ENCODE results near the gene ZBED2. TPM values are rescaled to one million over a fixed set of nuclear protein-coding genes. Genes with fewer than 3 reads are reported as not detected.
"Not testable (repeated sequence)": the region's sequence is repeated elsewhere in the genome, so short reads cannot be mapped to it uniquely, and the experiment has no call there.

The ZBED2 gene
- polyA plus RNA-seq, 4 donors = 0.23 to 0.42 (median 0.31) TPM

GRCh38 chr3:111577798-111578685 is 17.1 kb downstream of the ZBED2 start:
- no peak for DNase-seq (ENCODE audit: low read depth in 4 of 4, low spot score in 2 of 4)

DNA sequence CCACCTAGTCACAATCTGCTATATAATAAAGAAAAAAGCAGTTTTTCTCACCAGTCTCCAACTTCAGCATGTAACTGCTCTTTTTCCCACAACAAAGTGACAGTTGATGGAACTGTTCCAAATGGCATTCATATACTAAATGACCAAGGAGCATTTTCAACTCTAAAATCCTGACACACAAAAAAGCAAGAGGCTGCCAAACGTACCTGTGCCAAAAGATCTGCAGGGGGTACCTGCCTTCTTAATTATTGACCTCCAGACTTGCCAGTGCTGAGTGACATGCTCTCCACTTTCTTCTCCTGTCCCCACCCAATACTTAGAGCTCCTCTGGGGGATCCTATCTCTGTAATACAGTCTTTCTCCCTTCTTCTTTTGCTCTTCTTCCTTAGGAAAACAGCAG is 18.0 kb downstream of the ZBED2 start:
- no peak for DNase-seq (ENCODE audit: low read depth in 4 of 4, low spot score in 2 of 4)

DNA sequence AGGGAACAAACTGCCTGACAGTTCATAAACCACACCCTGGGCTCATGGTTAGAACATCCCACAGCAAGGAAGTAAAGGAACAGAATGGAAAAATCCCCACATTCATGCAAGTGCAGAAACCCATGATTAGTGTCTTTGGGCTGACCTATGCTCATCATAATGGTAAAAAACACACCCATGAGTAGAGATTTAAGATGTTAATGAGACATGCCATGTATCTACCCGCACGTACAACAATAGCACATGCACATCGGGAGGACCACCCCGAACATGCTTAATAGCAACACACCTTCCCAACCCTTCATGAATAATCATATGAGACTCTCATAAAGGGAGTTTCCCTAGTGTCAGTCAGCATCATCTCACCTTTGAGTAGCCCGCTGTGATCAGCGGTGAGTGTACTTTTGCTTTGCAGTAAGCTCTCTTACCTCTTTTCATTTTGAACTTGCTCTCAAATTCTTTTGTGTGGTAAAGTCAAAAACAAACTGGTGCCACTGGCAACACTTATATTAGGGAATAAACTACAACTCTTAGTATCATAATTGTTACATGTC is 23.2 kb downstream of the ZBED2 start:
- no peak for DNase-seq (ENCODE audit: low read depth in 4 of 4, low spot score in 2 of 4)

GRCh38 chr3:111571282-111571681 is 23.9 kb downstream of the ZBED2 start:
- no peak for DNase-seq (ENCODE audit: low read depth in 4 of 4, low spot score in 2 of 4)

DNA sequence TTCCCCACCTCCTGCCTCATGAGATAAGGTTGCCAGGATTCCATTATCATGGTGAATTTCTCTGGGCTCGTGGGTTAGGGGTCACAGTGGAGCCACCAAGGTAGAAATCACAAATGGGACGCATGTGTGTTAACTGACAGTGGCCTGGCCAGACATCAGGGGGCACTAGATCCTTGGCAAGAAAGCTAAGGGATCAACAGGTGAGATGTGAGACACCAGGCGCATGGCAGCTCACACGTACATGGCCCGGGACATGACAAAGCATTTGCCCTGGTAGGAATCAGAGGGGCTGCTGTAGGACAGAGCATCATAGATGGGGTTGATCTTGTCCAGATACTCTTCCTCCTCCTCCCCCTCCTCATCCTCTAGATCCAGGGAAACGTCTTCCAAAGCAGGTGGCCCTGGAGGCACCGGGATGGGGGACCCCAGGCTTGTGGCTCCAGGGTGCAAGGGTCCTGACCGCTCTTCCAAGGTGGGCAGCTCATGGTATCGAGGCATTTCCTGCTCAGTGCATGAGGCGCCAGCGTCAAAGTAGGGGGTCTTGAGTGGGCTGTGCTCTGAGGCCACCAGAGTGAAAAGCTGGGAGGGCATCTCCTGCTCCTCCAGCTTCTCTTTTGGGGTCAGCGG is 24.6 kb downstream of the ZBED2 start:
- no peak for DNase-seq (ENCODE audit: low read depth in 4 of 4, low spot score in 2 of 4)

DNA sequence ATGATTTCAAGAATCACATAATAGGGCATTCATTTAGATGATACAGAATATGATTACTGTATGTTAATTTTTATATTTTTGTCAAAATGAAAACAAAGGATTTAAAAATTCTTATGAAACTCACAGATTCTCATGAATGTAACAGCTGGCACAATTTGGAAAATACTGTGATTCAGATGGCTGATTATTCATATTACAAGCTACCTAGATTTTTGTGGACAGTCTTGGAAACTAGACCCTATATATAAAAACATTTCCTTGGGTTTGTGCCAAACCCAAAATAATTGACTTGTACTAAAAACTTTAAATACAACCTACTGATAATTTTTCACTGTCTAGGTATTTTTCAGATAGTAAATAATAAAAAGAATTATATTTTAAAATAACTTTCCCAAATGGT is 26.2 kb downstream of the ZBED2 start:
- DNase-seq (ENCODE audit: low read depth in 4 of 4, low spot score in 2 of 4) = no peak

DNA sequence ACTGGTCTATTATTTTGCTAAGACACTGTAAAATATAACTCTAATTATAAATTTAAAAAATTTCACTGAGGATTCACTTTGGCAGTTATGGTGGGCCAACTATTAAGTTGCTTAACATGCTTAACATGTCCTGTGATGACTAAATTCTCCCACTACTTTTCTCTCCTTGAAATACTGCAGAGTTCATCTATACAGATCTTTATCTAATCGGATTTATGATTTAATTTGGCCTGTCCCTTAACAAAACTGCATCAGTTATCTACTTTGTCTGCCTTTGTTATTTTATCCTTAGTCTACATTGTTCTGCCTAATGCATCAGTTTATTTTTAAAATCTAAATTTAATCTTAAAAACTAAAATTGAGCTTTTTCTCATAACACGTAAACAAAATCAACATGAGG is 26.8 kb downstream of the ZBED2 start:
- DNase-seq (ENCODE audit: low read depth in 4 of 4, low spot score in 2 of 4) = no peak

- no peak for DNase-seq (ENCODE audit: low read depth in 4 of 4, low spot score in 2 of 4)
Observed at GRCh38 chr3:111566844-111567243, 28.3 kb downstream of the ZBED2 start.

DNA sequence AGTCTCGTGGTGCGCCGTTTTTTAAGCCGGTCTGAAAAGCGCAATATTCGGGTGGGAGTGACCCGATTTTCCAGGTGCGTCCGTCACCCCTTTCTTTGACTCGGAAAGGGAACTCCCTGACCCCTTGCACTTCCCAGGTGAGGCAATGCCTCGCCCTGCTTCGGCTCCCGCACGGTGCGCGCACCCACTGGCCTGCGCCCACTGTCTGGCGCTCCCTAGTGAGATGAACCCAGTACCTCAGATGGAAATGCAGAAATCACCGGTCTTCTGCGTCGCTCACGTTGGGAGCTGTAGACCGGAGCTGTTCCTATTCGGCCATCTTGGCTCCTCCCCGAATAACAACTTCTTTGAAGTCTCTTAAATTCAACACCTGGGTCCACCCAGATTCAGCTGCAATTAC is 33.2 kb downstream of the ZBED2 start:
- DNase-seq (ENCODE audit: low read depth in 4 of 4, low spot score in 2 of 4) = not testable (repeated sequence)

- DNase-seq (ENCODE audit: low read depth in 4 of 4, low spot score in 2 of 4) = no peak
Observed at GRCh38 chr3:111548756-111549155, 46.4 kb downstream of the ZBED2 start.

DNA sequence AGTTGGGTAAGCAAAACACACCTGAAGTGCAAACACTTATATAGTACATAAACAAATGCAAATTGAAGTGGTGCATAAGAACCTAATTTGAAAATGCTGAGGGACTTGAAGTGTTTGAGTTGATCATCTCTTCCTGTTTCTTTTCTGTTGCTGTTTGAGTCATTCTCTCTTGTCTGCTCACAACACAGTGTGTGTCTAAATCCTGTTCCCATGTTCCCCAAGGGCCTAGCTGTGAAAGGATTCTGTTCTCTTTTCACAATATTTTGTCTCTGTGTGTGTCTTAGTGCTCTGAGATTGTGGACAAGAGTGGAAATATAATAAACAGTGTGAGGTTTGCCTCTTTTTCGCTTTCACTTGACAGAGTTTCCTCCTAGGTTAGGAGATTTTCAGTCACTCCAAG is 47.1 kb downstream of the ZBED2 start:
- DNase-seq (ENCODE audit: low read depth in 4 of 4, low spot score in 2 of 4) = no peak

DNA sequence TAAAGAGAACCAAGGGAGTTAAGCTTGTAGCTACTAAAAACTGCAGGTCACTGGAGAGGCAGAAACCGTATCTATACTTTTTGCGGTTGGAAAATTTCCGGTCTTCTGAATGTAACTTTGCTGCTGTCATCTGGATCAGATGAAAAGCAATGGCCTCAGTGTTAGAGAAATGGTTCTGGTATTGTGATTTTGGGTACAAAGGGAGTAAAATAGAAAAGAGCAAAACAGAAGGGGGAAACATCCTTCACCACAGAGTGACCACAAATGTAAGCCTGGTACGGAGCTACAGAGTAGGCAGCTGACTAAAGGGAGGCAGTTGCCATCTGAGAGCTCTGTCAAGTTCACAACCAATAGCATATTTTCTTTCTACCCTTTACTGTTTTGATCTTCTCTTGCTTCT is 47.5 kb downstream of the ZBED2 start:
- no peak for DNase-seq (ENCODE audit: low read depth in 4 of 4, low spot score in 2 of 4)

DNA sequence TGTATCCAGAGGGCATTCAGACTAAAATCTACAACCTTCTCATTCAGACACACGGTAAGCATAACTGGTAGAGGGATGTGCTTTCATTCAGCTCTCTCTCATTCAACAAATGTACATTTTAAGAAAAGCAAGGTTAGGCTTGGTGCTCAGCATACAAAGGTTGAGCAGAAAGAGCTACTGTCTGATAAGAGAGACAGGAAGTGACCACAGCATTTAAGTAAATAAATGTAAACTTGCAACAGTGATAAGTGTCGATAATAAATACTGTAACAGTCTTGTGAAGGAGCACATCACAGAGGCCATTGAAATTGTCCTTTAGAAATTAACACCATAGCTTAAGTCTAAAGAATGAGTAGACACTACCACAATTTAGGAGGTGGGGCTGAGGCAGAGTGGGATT is 49.8 kb downstream of the ZBED2 start:
- no peak for DNase-seq (ENCODE audit: low read depth in 4 of 4, low spot score in 2 of 4)

Other genes with a start within 250 kb of the ZBED2 start
- gene CD96, start 53.1 kb downstream of the ZBED2 start, polyA plus RNA-seq (ENCODE audit: insufficient read length in 4 of 4) = 1 to 10 TPM in 3 of 4 donors, under 1 TPM in 1; 0.59 to 2.1 (median 1.3) TPM
- gene PLCXD2, start 79.3 kb upstream of the ZBED2 start, polyA plus RNA-seq (ENCODE audit: insufficient read length in 4 of 4) = 10 to 100 TPM; 11.4 to 20.7 (median 12.8) TPM

Data from left renal cortex interstitium (tissue), 4 donors.